Endodermal cell (in vitro differentiated cells): ENCODE measurements around the gene SLC12A8. TPM values are rescaled to one million over a fixed set of nuclear protein-coding genes. Genes with fewer than 3 reads are reported as not detected.

Source experiments
- DNase-seq: peaks from one replicate; pipeline ENCODE4 v3.0.0-alpha.2; 2017
- H3K27ac ChIP-seq: 2 replicates; pipeline ENCODE4 v1.5.1; 2013; ENCODE audit warnings: mild to moderate bottlenecking, low read depth, low read length, moderate library complexity
- H3K27me3 ChIP-seq: 2 replicates; pipeline ENCODE4 v1.6.1; 2013; ENCODE audit warnings: mild to moderate bottlenecking, low read length, moderate library complexity; ENCODE audit not compliant: insufficient read depth, control insufficient read depth, poor library complexity, severe bottlenecking
- H3K36me3 ChIP-seq: 2 replicates; pipeline ENCODE4 v1.7.0; 2013; ENCODE audit warnings: mild to moderate bottlenecking, low read length, moderate library complexity; ENCODE audit not compliant: control insufficient read depth, insufficient read depth
- H3K4me1 ChIP-seq: one replicate; pipeline ENCODE4 v1.7.0; 2013; ENCODE audit warnings: low read length; ENCODE audit not compliant: control insufficient read depth, insufficient read depth
- H3K4me3 ChIP-seq: 2 replicates; pipeline ENCODE4 v1.5.1; 2013; ENCODE audit warnings: mild to moderate bottlenecking, low read length, moderate library complexity
- H3K9ac ChIP-seq: 2 replicates; pipeline ENCODE4 v1.6.1; 2013; ENCODE audit warnings: mild to moderate bottlenecking, low read length, moderate library complexity; ENCODE audit not compliant: poor library complexity, severe bottlenecking; ENCODE audit errors: extremely low read depth
- H3K9me3 ChIP-seq: 2 replicates; pipeline ENCODE4 v1.6.1; 2013; ENCODE audit warnings: mild to moderate bottlenecking, low read length, moderate library complexity; ENCODE audit not compliant: control insufficient read depth
- H3K27ac Mint-ChIP-seq: 2 replicates; pipeline ENCODE4 v1.8.0; 2020; ENCODE audit warnings: mixed read lengths
- H3K27me3 Mint-ChIP-seq: 2 replicates; pipeline ENCODE4 v1.8.0; 2021; ENCODE audit warnings: mild to moderate bottlenecking, mixed read lengths; ENCODE audit not compliant: insufficient read depth
- H3K36me3 Mint-ChIP-seq: 2 replicates; pipeline ENCODE4 v1.8.0; 2020; ENCODE audit warnings: low read depth, mixed read lengths
- H3K4me1 Mint-ChIP-seq: 2 replicates; pipeline ENCODE4 v1.8.0; 2020; ENCODE audit warnings: mixed read lengths
- H3K4me3 Mint-ChIP-seq: 2 replicates; pipeline ENCODE4 v1.8.0; 2020; ENCODE audit warnings: mild to moderate bottlenecking, moderate library complexity, mixed read lengths
- H3K9me3 Mint-ChIP-seq: 2 replicates; pipeline ENCODE4 v1.8.0; 2020; ENCODE audit warnings: mild to moderate bottlenecking, mixed read lengths
- WGBS, 2 experiments: methylation state at CpG; one replicate each; pipeline versions ENCODE4 v1.1.5 to v1.1.7; 2013; ENCODE audit warnings: missing lambda C conversion rate in 2 of 2, mixed read lengths in 1 of 2; ENCODE audit not compliant: insufficient coverage in 1 of 2, insufficient read length in 1 of 2; 5-methylcytosine and 5-hydroxymethylcytosine counted together
- total RNA-seq, 2 donors: library from RNA; stranded (reverse); fragmentation: NEBNext Ultra II Directional in 1 of 2; extraction: Animal tissue kit (Norgen Biotek cat#: 25700) in 1 of 2; gene quantifications; 2 replicates in 1 of 2; 3 replicates in 1 of 2; pipeline ENCODE4 v1.2.1, GENCODE V29; 2021
- TF ChIP-seq, protein P1 (sequence below): fragments of 200-600 bp; sonication (generic); conservative IDR thresholded peaks from 2 replicates; pipeline ENCODE4 v1.5.0; 2021; ENCODE audit warnings: antibody characterized with exemption, mild to moderate bottlenecking

The SLC12A8 gene
- total RNA-seq, 2 donors from 2014 or later: 17.3 to 18.6 TPM

GRCh38 chr3:125232401-125232800 lies 19.9 kb upstream of the SLC12A8 start:
- H3K4me1 ChIP-seq: no peaks in the 10 kb centered on the region
- H3K36me3 ChIP-seq: peaks cover 37% of the 10 kb centered on the region
- no peak overlapping the region for H3K4me3 Mint-ChIP-seq
- WGBS, 2 experiments: 93 to 96% methylated on average over 3 of the region's 3 CpGs
- peaks cover 22% of the 10 kb centered on the region for H3K36me3 Mint-ChIP-seq
- no peak for DNase-seq
- H3K9me3 Mint-ChIP-seq: no peaks in the 10 kb centered on the region
- TF ChIP-seq, protein P1, sequence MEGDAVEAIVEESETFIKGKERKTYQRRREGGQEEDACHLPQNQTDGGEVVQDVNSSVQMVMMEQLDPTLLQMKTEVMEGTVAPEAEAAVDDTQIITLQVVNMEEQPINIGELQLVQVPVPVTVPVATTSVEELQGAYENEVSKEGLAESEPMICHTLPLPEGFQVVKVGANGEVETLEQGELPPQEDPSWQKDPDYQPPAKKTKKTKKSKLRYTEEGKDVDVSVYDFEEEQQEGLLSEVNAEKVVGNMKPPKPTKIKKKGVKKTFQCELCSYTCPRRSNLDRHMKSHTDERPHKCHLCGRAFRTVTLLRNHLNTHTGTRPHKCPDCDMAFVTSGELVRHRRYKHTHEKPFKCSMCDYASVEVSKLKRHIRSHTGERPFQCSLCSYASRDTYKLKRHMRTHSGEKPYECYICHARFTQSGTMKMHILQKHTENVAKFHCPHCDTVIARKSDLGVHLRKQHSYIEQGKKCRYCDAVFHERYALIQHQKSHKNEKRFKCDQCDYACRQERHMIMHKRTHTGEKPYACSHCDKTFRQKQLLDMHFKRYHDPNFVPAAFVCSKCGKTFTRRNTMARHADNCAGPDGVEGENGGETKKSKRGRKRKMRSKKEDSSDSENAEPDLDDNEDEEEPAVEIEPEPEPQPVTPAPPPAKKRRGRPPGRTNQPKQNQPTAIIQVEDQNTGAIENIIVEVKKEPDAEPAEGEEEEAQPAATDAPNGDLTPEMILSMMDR: no peak
- peaks cover 21% of the 10 kb centered on the region for H3K4me1 Mint-ChIP-seq
- no peaks in the 10 kb centered on the region for H3K9me3 ChIP-seq
- no peak overlapping the region for H3K9ac ChIP-seq
- H3K27me3 ChIP-seq: no peaks in the 10 kb centered on the region
- H3K27ac ChIP-seq: no peak overlapping the region
- H3K27me3 Mint-ChIP-seq: no peaks in the 10 kb centered on the region
- peak overlapping the region; percentile 37 for H3K27ac Mint-ChIP-seq
- H3K4me3 ChIP-seq: no peak overlapping the region

DNA sequence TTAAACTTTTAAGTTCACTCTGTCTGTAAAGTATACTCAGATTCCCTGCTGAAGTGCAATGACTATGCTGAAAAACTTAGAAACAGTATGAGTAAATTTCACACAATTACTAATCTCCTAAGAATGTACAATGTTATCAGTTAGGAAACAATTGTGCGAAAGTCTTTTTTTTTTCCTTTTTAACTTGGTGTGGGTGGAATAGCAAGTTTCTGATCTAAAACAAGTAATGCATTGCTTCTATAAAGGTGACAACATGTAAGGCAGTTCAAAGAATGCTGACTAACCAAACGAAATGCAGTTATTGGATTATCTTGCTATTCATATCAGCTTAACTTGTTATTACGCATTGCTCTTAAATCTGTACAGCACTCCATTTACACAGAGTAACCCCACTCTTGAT lies 19.3 kb upstream of the SLC12A8 start:
- TF ChIP-seq, protein P1: no peak
- Histone ChIP-seq H3K9ac (no peak overlapping the region), H3K4me1 (no peaks in the 10 kb centered on the region), H3K27me3 (no peaks in the 10 kb centered on the region), H3K9me3 (no peaks in the 10 kb centered on the region), H3K4me3 (no peak overlapping the region), H3K27ac (no peak overlapping the region), H3K36me3 (peaks cover 39% of the 10 kb centered on the region)
- Mint-ChIP-seq H3K27me3 (no peaks in the 10 kb centered on the region), H3K9me3 (no peaks in the 10 kb centered on the region), H3K4me1 (peaks cover 21% of the 10 kb centered on the region), H3K36me3 (peaks cover 22% of the 10 kb centered on the region), H3K4me3 (no peak overlapping the region), H3K27ac (peak overlapping the region; percentile 37)
- DNase-seq: no peak
- 91 to 94% methylated on average over 2 to 3 of the region's 3 CpGs for WGBS, 2 experiments

GRCh38 chr3:125229707-125230106 lies 17.2 kb upstream of the SLC12A8 start:
- Mint-ChIP-seq H3K4me3 (no peak overlapping the region), H3K36me3 (peaks cover 16% of the 10 kb centered on the region), H3K27ac (peak overlapping the region; percentile 24), H3K4me1 (peaks cover 26% of the 10 kb centered on the region), H3K9me3 (no peaks in the 10 kb centered on the region), H3K27me3 (no peaks in the 10 kb centered on the region)
- no peak overlapping the region for H3K9ac ChIP-seq
- H3K4me3 ChIP-seq: no peak overlapping the region
- no peak for DNase-seq
- H3K9me3 ChIP-seq: no peaks in the 10 kb centered on the region
- H3K4me1 ChIP-seq: no peaks in the 10 kb centered on the region
- no peak overlapping the region for H3K27ac ChIP-seq
- H3K27me3 ChIP-seq: no peaks in the 10 kb centered on the region
- 100% methylated on average over 1 of the region's 1 CpG for WGBS, 2 experiments
- H3K36me3 ChIP-seq: peaks cover 39% of the 10 kb centered on the region
- TF ChIP-seq, protein P1: no peak
